AG08396 (cell line): Measurements from ENCODE around the gene POTEM.
"Not testable (repeated sequence)": the region's sequence is repeated elsewhere in the genome, so short reads cannot be mapped to it uniquely, and the experiment has no call there.

Experiments used
- DNase-seq: peaks from one replicate; pipeline ENCODE4 v3.0.0; 2012; ENCODE audit warnings: low spot score, mixed read lengths

Gene POTEM

DNA sequence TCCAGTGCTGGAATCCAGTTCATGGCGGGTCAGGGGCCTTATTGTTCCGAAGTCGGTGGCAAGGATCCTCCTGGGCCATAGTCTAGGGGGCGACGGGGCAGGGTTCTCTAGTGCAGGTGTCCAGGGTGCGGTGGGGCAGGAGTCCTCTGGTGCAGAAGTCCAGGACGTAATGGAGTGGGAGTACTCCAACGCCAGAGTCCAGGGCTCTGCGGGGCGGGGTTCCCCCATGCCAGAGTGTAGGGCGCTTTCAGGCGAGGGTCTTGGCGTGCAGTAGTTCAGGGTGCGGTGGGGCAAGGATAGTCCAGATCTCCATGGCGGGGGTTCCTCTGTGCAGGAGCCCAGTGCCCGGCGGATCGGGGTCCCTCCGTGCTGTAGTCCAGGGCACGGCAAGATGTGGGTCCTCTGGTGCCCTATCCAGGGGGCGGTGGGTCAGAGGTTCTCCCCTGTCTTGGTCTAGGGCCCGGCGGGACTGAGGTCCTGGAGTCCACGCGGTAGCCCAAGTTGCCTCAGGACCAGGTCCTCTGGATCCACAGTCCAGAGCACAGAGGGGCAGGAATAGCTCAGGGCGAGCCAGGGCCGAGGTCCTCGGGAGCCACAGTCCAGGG, 70.9 kb downstream of the POTEM start:
- DNase-seq, result not testable (repeated sequence)

- not testable (repeated sequence) for DNase-seq
These were observed 71.6 kb downstream of the POTEM start for GRCh38 chr14:19038785-19039184.

DNA sequence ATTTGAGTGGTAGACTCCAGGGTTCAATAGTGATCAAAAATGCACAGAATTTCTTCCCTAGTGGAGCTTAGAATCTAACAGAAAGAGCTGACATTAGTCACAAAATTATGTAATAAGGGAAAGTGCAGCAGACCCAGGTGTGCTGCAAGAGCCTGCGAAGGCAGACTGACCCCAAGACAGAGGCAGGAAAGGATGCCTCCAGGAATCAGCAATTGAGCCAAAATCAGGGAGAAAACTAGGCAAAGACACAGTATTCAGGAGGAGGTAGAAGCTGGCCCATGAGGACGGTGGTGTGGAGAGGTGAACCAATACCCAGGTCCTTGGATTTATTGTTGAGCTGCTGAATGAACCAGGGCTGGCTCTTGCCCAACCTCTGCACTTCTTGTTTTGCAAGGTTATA, 76.2 kb downstream of the POTEM start:
- not testable (repeated sequence) for DNase-seq
